Heart left ventricle (tissue), 13 donors: ENCODE measurements around the gene EEIG1.

ENCODE experiments used
- CTCF ChIP-seq, 12 donors: fragments of 200-600 bp; sonication (generic) in 4 of 12; IDR thresholded peaks; one replicate each; pipeline versions ENCODE4 v1.5.0 to v1.8.0; 2018 to 2022; ENCODE audit warnings: antibody characterized with exemption in 12 of 12, mild to moderate bottlenecking in 5 of 12
- POLR2A ChIP-seq, 2 donors: fragments of 450-650 bp; IDR thresholded peaks; one replicate each; pipeline ENCODE4 v1.6.1; 2017; ENCODE audit warnings: antibody characterized with exemption in 2 of 2, mild to moderate bottlenecking in 2 of 2, moderate library complexity in 2 of 2
- donor health status: ischemic (EF 13 %, LVEDD 7.1; RV severe dilation, severe dysfunction).
- donor health status: DM: no; HTN: yes; CAD: no.
- donor health status: DM: no; HTN: no; CAD: no.
- donor health status: ischemic (EF 25% LVEDD 6.9; RV normal size, moderate dysfunction).
- donor health status: ischemic (EF 25% LVEDD 5.7; RV mildly dilated, moderate dysfunction).
- donor health status: ischemic (EF 35%, LVEDD 5.7; RV mildly dilated, moderate dysfunction).
- donor health status: nonischemic (EF 11% LVEDD 7.7; RV severe dilation, severe dysfunction).
- donor health status: DM: yes; HTN: yes; CAD: no.
- donor health status: PGD.
- donor health status: ischemic (EF 29% LVEDD 5.4; RV normal size, mild dysfunction).
- donor health status: nonischemic (EF 23%, LVEDD 6.1; RV moderate dilation, normal function).

- no peak for TF ChIP-seq CTCF (IDR thresholded peaks at IDR 0.05)
- no peak for TF ChIP-seq POLR2A (IDR thresholded peaks at IDR 0.05)
These were observed 22.2 kb upstream of the EEIG1 start for GRCh38 chr9:128002959-128003358.
